ENCODE data around the gene DMRTB1.

Gene DMRTB1

GRCh38 chr1:53463961-53464899, 5.0 kb downstream of the DMRTB1 start:
- Histone ChIP-seq H4K20me1 (ENCODE audit: insufficient read depth, low read length) (no peaks in the 10 kb centered on the region), H3K36me3 (replicated peaks; ENCODE audit: low read depth, low read length) (no peaks in the 10 kb centered on the region), H3K9me3 (ENCODE audit: insufficient read depth, low read length) (no peaks in the 10 kb centered on the region), H2AFZ (ENCODE audit: low read depth, low read length) (no peak overlapping the region), H3K9ac (ENCODE audit: low read length) (no peak overlapping the region), H3K27ac (ENCODE audit: low read length) (no peak overlapping the region), H3K4me3 (ENCODE audit: low read length) (no peak overlapping the region), H3K4me1 (ENCODE audit: low read length) (no peaks in the 10 kb centered on the region), H3K79me2 (ENCODE audit: low read length) (no peaks in the 10 kb centered on the region), H3K4me2 (ENCODE audit: low read length) (no peak overlapping the region), H3K27me3 (ENCODE audit: low read depth, low read length) (no peaks in the 10 kb centered on the region)
- TF ChIP-seq CTCF (IDR thresholded peaks at IDR 0.05; ENCODE audit: low read depth, low read length) (no peak), EZH2phosphoT487 (IDR thresholded peaks at IDR 0.05; ENCODE audit: low read depth) (no peak)

GRCh38 chr1:53465023-53465957, 6.1 kb downstream of the DMRTB1 start:
- TF ChIP-seq CTCF (IDR thresholded peaks at IDR 0.05; ENCODE audit: low read depth, low read length): no peak
- no peak for TF ChIP-seq EZH2phosphoT487 (IDR thresholded peaks at IDR 0.05; ENCODE audit: low read depth)
- no peaks in the 10 kb centered on the region for H3K4me1 ChIP-seq (ENCODE audit: low read length)
- H3K27me3 ChIP-seq (ENCODE audit: low read depth, low read length): no peaks in the 10 kb centered on the region
- H3K79me2 ChIP-seq (ENCODE audit: low read length): no peaks in the 10 kb centered on the region
- H3K27ac ChIP-seq (ENCODE audit: low read length): no peak overlapping the region
- H3K36me3 ChIP-seq (replicated peaks; ENCODE audit: low read depth, low read length): no peaks in the 10 kb centered on the region
- H3K4me3 ChIP-seq (ENCODE audit: low read length): no peak overlapping the region
- no peaks in the 10 kb centered on the region for H4K20me1 ChIP-seq (ENCODE audit: insufficient read depth, low read length)
- no peak overlapping the region for H3K9ac ChIP-seq (ENCODE audit: low read length)
- no peak overlapping the region for H3K4me2 ChIP-seq (ENCODE audit: low read length)
- no peaks in the 10 kb centered on the region for H3K9me3 ChIP-seq (ENCODE audit: insufficient read depth, low read length)
- H2AFZ ChIP-seq (ENCODE audit: low read depth, low read length): no peak overlapping the region

- no peaks in the 10 kb centered on the region for H3K9me3 ChIP-seq (ENCODE audit: insufficient read depth, low read length)
- no peak overlapping the region for H2AFZ ChIP-seq (ENCODE audit: low read depth, low read length)
- no peaks in the 10 kb centered on the region for H4K20me1 ChIP-seq (ENCODE audit: insufficient read depth, low read length)
- no peaks in the 10 kb centered on the region for H3K4me1 ChIP-seq (ENCODE audit: low read length)
- H3K27me3 ChIP-seq (ENCODE audit: low read depth, low read length): no peaks in the 10 kb centered on the region
- no peak overlapping the region for H3K9ac ChIP-seq (ENCODE audit: low read length)
- no peak overlapping the region for H3K4me3 ChIP-seq (ENCODE audit: low read length)
- TF ChIP-seq CTCF (IDR thresholded peaks at IDR 0.05; ENCODE audit: low read depth, low read length) (no peak), EZH2phosphoT487 (IDR thresholded peaks at IDR 0.05; ENCODE audit: low read depth) (no peak)
- H3K4me2 ChIP-seq (ENCODE audit: low read length): no peak overlapping the region
- no peak overlapping the region for H3K27ac ChIP-seq (ENCODE audit: low read length)
- H3K79me2 ChIP-seq (ENCODE audit: low read length): no peaks in the 10 kb centered on the region
- no peaks in the 10 kb centered on the region for H3K36me3 ChIP-seq (replicated peaks; ENCODE audit: low read depth, low read length)
Observed at GRCh38 chr1:53467391-53467790, 8.2 kb downstream of the DMRTB1 start.

GRCh38 chr1:53468374-53468773, 9.2 kb downstream of the DMRTB1 start:
- TF ChIP-seq CTCF (IDR thresholded peaks at IDR 0.05; ENCODE audit: low read depth, low read length) (no peak), EZH2phosphoT487 (IDR thresholded peaks at IDR 0.05; ENCODE audit: low read depth) (no peak)
- no peak overlapping the region for H3K27ac ChIP-seq (ENCODE audit: low read length)

More at GRCh38 chr1:53468374-53468773, 9.2 kb downstream of the DMRTB1 start:
- Histone ChIP-seq H3K4me1 (ENCODE audit: low read length) (no peaks in the 10 kb centered on the region), H3K9ac (ENCODE audit: low read length) (no peak overlapping the region), H2AFZ (ENCODE audit: low read depth, low read length) (no peak overlapping the region), H3K9me3 (ENCODE audit: insufficient read depth, low read length) (no peaks in the 10 kb centered on the region), H3K36me3 (replicated peaks; ENCODE audit: low read depth, low read length) (no peaks in the 10 kb centered on the region), H3K27me3 (ENCODE audit: low read depth, low read length) (no peaks in the 10 kb centered on the region), H4K20me1 (ENCODE audit: insufficient read depth, low read length) (no peaks in the 10 kb centered on the region), H3K79me2 (ENCODE audit: low read length) (no peaks in the 10 kb centered on the region), H3K4me2 (ENCODE audit: low read length) (no peak overlapping the region), H3K4me3 (ENCODE audit: low read length) (no peak overlapping the region)
